HFFc6 (cell line): Measurements from ENCODE around the gene SEZ6. TPM values are rescaled to one million over a fixed set of nuclear protein-coding genes. Genes with fewer than 3 reads are reported as not detected.
"Not testable (repeated sequence)": the region's sequence is repeated elsewhere in the genome, so short reads cannot be mapped to it uniquely, and the experiment has no call there.

Experiments
- DNase-seq: peaks from one replicate; pipeline ENCODE4 v3.0.0-alpha.2; 2018
- H3K27ac Mint-ChIP-seq: 2 replicates; pipeline ENCODE4 v1.8.0; 2020; ENCODE audit warnings: mild to moderate bottlenecking, mixed read lengths
- H3K27me3 Mint-ChIP-seq: 2 replicates; pipeline ENCODE4 v1.8.0; 2021; ENCODE audit warnings: mild to moderate bottlenecking, moderate library complexity, mixed read lengths; ENCODE audit not compliant: insufficient read depth
- H3K36me3 Mint-ChIP-seq: 2 replicates; pipeline ENCODE4 v1.8.0; 2021; ENCODE audit warnings: low read depth, mixed read lengths
- H3K4me1 Mint-ChIP-seq: 2 replicates; pipeline ENCODE4 v1.8.0; 2020; ENCODE audit warnings: low read depth, mixed read lengths
- H3K4me3 Mint-ChIP-seq: 2 replicates; pipeline ENCODE4 v1.8.0; 2020; ENCODE audit warnings: mild to moderate bottlenecking, moderate library complexity, mixed read lengths
- H3K9me3 Mint-ChIP-seq: 2 replicates; pipeline ENCODE4 v1.8.0; 2020; ENCODE audit warnings: mild to moderate bottlenecking, mixed read lengths
- total RNA-seq, 6 experiments: library from RNA; stranded (reverse); fragmentation: NEBNext Ultra II Directional; extraction: Animal tissue kit (Norgen Biotek cat#: 25700); gene quantifications; 2 replicates in 1 of 6; 3 replicates in 5 of 6; pipeline ENCODE4 v1.2.3, GENCODE V29; 2021
- TF ChIP-seq, protein P1 (sequence below): fragments of 200-600 bp; sonication (generic); IDR thresholded peaks from 2 replicates; pipeline ENCODE4 v1.5.0; 2021; ENCODE audit warnings: antibody characterized with exemption, mild to moderate bottlenecking

SEZ6 gene
- total RNA-seq, 6 experiments from 2014 or later, result not detected

DNA sequence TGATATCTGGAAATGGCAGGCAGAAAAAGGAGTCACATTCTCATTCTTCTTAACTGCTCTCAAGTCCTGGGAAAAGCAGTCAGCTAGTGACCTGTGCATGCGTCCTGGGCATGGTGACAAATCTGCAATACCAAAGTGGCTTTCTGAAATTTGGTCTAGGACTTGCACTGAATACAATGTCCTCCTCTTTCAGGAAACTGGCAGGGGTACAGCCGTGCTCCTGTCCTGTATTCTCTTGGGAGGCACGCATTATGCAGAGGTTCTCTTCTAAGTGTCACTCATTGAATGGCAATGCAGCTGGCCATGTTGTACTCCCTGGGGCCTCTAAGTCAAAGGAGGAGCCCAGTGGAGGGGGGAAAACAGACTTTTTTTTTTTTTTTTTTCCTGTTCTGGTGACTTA, 65.2 kb downstream of the SEZ6 start:
- H3K36me3 Mint-ChIP-seq, result peaks cover 15% of the 10 kb centered on the region
- peaks cover 69% of the 10 kb centered on the region for H3K4me1 Mint-ChIP-seq
- H3K27ac Mint-ChIP-seq, result no peak overlapping the region; the same call in 1 of the 2 replicates
- H3K4me3 Mint-ChIP-seq, result no peak overlapping the region
- DNase-seq, result no peak
- no peaks in the 10 kb centered on the region for H3K27me3 Mint-ChIP-seq
- H3K9me3 Mint-ChIP-seq, result no peaks in the 10 kb centered on the region
- TF ChIP-seq, protein P1, sequence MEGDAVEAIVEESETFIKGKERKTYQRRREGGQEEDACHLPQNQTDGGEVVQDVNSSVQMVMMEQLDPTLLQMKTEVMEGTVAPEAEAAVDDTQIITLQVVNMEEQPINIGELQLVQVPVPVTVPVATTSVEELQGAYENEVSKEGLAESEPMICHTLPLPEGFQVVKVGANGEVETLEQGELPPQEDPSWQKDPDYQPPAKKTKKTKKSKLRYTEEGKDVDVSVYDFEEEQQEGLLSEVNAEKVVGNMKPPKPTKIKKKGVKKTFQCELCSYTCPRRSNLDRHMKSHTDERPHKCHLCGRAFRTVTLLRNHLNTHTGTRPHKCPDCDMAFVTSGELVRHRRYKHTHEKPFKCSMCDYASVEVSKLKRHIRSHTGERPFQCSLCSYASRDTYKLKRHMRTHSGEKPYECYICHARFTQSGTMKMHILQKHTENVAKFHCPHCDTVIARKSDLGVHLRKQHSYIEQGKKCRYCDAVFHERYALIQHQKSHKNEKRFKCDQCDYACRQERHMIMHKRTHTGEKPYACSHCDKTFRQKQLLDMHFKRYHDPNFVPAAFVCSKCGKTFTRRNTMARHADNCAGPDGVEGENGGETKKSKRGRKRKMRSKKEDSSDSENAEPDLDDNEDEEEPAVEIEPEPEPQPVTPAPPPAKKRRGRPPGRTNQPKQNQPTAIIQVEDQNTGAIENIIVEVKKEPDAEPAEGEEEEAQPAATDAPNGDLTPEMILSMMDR, result no peak

DNA sequence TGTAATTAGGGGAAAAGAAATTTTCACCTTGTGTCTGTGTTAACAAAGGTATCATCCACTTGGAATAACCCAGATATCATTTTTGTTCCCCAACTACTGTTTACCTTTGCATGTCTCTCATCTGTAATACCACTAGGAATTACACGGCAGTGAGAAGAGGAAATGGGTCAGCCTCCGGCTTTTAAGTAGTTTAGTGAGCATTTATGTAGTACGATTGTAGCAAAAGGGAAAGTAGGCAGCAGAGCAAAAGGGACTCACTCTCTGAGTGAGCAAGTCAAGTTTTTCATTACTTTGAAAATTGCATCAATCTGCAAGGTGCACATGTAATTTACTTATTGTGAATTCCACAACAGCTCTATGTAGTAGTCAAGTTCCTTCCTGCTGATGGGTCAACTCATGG, 65.7 kb downstream of the SEZ6 start:
- H3K4me1 Mint-ChIP-seq, result peaks cover 68% of the 10 kb centered on the region
- no peak for DNase-seq
- no peaks in the 10 kb centered on the region for H3K9me3 Mint-ChIP-seq
- H3K27me3 Mint-ChIP-seq, result no peaks in the 10 kb centered on the region; the same call in 1 of the 2 replicates
- peaks cover 15% of the 10 kb centered on the region for H3K36me3 Mint-ChIP-seq
- TF ChIP-seq, protein P1, result no peak
- no peak overlapping the region for H3K4me3 Mint-ChIP-seq
- H3K27ac Mint-ChIP-seq, result no peak overlapping the region; the same call in 1 of the 2 replicates

DNA sequence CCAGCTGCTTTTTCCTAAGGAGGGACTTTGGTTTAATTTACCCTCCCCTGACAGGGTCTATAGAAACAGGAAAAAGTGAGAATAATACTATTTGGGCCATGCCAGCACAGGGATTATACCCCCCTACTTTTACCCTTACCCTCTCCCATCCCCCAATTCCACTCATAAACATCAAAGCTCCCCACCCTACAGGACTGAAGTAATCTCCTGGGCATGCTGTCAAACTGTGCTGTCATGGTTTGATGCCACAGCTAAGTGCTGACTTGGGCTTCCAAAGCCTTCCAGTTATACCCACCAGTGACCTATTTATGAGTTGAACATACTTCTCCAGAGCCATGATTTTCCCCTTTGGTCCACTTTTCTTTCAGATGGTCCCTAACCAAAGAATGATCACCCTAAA, 67.3 kb downstream of the SEZ6 start:
- no peak overlapping the region for H3K4me3 Mint-ChIP-seq
- no peak for DNase-seq
- no peaks in the 10 kb centered on the region; the same call in 1 of the 2 replicates for H3K27me3 Mint-ChIP-seq
- no peaks in the 10 kb centered on the region for H3K9me3 Mint-ChIP-seq
- peaks cover 15% of the 10 kb centered on the region for H3K36me3 Mint-ChIP-seq
- H3K27ac Mint-ChIP-seq, result peak overlapping the region; percentile 30
- H3K4me1 Mint-ChIP-seq, result peaks cover 62% of the 10 kb centered on the region
- TF ChIP-seq, protein P1, result no peak

DNA sequence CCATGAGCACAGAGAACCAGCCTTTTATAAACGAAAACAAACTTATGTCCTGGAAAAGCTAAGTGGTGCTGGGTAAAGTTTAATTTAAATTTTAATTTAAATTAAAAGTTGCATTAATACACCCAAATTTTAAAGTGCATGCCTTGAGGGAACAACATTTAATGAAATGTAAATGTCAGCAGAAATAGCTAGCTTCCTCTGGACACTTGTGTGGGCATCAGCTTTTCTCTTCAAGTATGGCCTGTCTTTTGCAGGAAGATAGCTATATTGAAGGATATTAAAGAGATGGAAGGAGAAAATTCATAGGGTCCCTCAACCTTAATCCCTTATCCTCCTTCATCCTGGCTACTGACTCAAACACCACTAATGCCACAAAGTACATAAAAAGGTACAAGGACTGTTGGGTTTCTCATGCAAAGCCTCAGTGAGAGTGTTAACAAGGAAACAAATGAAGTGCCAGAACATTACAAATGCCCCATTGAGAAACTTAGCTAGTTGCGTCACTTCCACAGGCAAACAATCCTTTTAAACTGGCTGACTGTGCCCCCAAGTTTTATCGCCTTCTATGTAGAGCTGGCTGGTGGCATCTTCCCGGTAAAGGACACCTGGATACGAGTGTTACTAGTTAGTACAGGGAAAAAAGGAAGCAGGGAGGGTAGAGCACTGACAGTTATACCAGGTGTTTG, 68.6 kb downstream of the SEZ6 start:
- Mint-ChIP-seq H3K4me1 (peaks cover 61% of the 10 kb centered on the region), H3K27ac (no peak overlapping the region)
- no peak for DNase-seq

DNA sequence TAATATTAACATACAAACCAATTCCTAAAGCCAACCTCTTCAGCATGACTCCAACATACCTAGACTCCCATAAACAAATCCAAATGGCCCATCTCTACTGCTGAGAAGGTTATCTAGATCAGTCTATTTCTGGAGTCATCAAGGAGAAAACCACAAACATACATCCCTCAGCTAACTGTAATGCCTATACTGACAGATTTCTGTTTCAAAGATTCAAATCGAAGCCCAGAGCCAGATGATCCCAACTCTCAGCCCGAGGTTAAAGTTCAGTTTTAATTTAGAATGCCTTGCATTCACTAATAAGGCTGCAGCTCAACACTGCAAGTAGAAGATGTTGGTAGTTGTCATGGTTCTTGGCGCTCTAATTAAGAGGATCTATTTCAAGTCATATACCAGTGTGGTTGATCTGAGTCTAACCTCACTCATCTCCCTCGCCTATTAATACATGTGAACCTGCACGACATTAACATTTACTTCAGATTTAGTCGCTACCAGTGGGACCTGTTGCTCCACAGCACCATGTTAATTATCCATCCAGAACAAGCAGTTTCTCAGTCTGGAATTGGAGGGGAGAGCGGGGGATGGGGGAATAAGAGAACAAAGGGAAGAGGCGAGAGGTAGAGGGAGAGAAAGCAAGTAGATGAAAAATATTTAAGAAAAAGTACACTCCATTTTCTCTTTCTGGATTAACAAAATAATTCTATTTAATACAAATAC, 69.9 kb downstream of the SEZ6 start:
- H3K4me1 Mint-ChIP-seq, result peaks cover 61% of the 10 kb centered on the region
- H3K4me3 Mint-ChIP-seq, result no peak overlapping the region
- no peaks in the 10 kb centered on the region for H3K9me3 Mint-ChIP-seq
- DNase-seq, result no peak
- TF ChIP-seq, protein P1, result no peak
- no peaks in the 10 kb centered on the region; the same call in 1 of the 2 replicates for H3K27me3 Mint-ChIP-seq
- H3K36me3 Mint-ChIP-seq, result peaks cover 13% of the 10 kb centered on the region; the same call in 1 of the 2 replicates
- H3K27ac Mint-ChIP-seq, result no peak overlapping the region

More for the DNA sequence above, 68.6 kb downstream of the SEZ6 start:
- TF ChIP-seq, protein P1, result no peak
- Mint-ChIP-seq H3K36me3 (peaks cover 13% of the 10 kb centered on the region; the same call in 1 of the 2 replicates), H3K9me3 (no peaks in the 10 kb centered on the region), H3K4me3 (no peak overlapping the region), H3K27me3 (no peaks in the 10 kb centered on the region; the same call in 1 of the 2 replicates)

DNA sequence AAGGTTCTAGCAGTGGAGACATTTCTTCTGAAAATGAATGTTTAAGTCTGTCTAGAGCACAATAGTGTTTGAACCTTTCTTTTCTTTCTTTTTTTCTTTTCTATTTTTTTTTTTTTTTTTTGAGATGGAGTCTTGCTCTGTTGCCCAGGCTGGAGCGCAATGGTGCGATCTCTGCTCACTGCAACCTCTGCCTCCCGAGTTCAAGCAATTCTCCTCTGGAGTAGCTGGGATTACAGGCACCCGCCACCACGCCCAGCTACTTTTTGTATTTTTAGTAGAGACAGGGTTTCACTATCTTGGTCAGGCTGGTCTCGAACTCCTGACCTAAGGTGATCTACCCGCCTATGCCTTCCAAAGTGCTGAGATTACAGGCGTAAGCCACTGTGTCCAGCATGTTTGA, 71.3 kb downstream of the SEZ6 start:
- H3K4me3 Mint-ChIP-seq, H3K9me3 Mint-ChIP-seq, DNase-seq, H3K27me3 Mint-ChIP-seq: not testable (repeated sequence)
- H3K27ac Mint-ChIP-seq, result peak overlapping the region; percentile 8; the same call in 1 of the 2 replicates
- peaks cover 22% of the 10 kb centered on the region for H3K36me3 Mint-ChIP-seq
- peaks cover 57% of the 10 kb centered on the region for H3K4me1 Mint-ChIP-seq
